Amniotic epithelial cell (primary cell): ENCODE data around the gene CDC34.

Source experiments
- DNase-seq: peaks from one replicate; pipeline ENCODE4 v3.0.0-alpha.2; 2010; ENCODE audit warnings: low read depth

Gene CDC34, protein sequence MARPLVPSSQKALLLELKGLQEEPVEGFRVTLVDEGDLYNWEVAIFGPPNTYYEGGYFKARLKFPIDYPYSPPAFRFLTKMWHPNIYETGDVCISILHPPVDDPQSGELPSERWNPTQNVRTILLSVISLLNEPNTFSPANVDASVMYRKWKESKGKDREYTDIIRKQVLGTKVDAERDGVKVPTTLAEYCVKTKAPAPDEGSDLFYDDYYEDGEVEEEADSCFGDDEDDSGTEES

GRCh38 chr19:531753-532560 is at the start of gene CDC34:
Gene CDC34 (plus strand): TSS chr19:531760. CDS start chr19:531932, 172 bp downstream.
- DNase-seq: no peak

DNA sequence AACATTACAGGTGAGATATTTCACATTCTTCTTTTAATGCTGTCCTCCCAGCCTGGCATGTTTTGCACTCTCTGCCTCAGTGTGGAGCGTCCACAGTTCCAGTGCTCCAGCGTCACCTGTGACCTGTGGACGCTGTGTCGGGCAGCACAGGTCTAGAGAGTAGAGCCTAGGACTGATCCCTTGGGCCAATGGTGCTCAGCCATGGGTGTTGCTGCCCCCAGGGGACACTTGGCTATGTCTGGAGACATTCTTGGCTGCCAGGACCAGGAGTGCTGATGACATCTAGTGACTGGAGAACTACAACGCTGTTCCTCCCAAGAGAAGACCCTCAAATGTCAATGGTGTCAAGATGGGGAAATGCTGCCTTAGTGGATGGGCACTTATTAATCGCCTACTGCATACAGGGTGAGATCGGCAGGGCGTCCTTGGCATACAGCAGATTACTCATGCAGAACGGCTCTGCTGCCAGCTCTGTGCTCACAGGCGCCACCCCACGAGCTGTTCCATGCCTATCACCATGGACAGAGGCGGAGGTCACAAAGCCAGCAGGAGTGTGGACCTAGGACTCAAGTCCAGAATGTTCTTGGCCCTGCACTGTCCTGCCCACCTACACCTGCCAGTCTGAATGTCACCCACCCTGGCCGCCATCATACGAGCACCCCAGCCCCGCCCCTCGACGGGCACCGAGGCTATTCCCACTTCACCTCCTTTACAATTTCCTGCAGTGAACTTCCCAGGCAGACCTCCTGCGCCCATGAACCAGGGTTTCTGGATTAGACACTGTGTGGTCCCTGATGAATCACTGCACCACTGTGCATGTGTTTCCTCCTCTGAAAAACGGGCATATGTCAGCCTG is 49.1 kb upstream of the CDC34 start:
- DNase-seq: peak; percentile 10

GRCh38 chr19:483332-484072 is 48.1 kb upstream of the CDC34 start:
- no peak for DNase-seq

- no peak for DNase-seq
These were observed 47.1 kb upstream of the CDC34 start for GRCh38 chr19:484494-484893.

DNA sequence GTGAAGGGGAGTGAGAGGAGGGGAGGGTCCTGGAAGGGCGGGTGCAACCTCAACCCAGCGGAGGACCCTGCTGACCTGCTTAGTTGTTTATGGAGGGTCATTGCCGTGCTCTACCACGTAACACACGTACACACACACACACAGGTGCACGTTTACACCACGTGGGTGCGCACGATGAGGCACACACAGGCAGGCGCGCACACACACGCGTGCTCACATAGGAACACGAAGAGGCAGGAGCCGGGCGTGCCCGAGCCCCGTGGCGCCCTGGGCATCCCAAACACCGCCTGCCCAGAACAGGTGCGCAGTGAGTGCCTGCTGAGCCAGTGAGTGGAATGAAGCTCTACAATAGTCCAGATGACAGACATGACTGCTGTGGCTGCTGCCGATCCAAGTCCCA is 46.5 kb upstream of the CDC34 start:
- no peak for DNase-seq

GRCh38 chr19:485583-486236 is 45.9 kb upstream of the CDC34 start:
- no peak for DNase-seq

DNA sequence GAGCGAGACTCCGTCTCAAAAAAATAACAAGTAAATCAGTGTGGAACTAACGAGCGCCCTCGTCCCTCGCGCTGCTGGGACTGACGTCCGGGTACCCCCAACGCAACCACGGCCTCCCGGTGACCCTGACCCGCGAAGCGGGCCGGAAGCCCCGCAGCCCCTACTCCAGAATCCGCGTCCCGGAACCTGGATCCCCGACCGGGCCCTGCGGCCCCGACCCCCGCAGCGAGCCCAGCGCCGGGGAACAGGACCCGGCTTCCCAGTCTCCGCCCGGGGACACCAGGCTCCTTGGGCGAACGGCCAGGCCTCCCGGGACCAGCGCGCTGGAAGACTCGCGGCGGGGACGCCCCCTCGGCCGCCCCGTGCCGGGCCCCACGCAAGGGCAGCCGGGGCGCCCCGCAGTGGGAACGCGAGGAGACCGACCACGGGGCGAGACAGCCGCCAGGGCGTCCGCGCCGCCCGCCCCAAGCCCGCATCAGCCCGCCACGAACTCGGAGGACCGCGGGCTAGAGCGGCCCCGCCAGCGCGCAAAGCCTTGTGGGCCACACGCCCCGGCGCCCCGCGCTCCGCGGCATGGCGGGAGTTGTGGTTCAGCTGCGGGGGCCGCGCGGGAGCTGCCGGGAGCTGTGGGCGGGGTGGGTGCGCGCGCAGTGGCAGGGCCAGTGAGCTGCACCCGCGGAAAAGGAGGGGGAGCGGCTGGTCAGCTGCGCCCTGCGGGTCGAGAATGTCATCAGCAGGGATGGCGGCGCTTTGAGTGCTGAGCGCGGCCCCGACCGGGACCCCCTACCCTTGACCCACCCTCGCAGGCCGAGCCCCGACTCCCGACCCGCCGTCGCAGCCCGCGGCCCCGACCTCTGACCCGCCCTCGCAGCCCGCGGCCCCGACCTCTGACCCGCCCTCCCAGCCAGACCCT is 42.8 kb upstream of the CDC34 start:
- DNase-seq: peak; percentile 91

DNA sequence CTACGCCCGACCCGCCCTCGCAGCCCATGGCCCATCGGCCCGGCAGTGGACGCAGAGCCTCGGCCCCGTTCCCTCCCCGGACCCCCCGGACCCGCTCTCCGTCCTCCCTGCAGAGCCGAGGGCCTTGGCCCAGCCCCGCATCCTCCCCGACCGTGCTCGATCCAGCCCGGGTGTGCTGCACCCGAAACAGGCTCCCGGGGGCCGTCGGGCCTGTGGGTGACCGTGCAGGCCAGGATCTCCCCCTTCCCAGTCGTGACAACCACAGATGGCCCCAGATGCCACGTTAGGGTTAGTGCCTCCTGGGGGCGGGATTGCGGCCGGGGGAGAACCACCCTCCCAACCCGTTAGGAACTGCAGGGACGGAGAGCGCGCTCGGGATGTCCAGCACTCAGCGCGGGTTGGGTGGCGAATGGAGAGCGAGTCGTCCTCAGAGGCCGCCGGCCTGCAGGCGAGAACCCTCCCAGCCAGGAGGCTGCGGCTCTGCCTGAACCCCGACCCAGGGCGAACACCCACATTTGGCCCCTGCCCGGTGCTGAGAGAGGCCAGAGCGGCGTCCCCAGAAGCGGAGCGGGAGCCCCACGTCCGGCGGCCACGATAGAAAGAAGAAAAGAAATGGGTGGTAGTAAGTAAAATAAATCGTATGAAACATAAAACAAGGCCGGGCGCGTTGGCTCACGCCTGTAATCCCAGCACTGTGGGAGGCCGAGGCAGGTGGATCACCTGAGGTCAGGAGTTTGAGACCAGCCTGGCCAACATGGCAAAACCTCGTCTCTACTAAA is 42.0 kb upstream of the CDC34 start:
- DNase-seq: peak; percentile 27

GRCh38 chr19:491146-491741 is 40.3 kb upstream of the CDC34 start:
- no peak for DNase-seq

DNA sequence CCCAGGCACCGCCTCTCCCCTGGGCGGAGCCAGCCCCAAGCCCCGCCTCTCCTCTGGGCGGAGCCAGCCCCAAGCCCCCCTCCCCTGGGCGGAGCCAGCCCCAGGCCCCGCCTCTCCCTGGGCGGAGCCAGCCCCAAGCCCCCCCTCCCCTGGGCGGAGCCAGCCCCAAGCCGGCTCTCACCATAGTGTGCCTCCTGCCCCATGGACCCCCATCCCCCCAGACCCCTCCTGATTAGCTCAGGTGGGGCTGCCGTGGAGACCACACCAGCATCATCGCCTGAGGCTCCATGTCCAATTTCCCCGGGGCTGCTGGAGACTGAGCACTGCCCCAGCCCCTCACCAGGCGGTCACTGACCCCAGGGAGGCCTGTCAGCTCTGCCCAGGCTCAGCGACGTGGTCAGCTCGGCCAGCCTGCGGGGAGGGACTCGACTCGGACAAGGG is 39.4 kb upstream of the CDC34 start:
- DNase-seq: no peak

DNA sequence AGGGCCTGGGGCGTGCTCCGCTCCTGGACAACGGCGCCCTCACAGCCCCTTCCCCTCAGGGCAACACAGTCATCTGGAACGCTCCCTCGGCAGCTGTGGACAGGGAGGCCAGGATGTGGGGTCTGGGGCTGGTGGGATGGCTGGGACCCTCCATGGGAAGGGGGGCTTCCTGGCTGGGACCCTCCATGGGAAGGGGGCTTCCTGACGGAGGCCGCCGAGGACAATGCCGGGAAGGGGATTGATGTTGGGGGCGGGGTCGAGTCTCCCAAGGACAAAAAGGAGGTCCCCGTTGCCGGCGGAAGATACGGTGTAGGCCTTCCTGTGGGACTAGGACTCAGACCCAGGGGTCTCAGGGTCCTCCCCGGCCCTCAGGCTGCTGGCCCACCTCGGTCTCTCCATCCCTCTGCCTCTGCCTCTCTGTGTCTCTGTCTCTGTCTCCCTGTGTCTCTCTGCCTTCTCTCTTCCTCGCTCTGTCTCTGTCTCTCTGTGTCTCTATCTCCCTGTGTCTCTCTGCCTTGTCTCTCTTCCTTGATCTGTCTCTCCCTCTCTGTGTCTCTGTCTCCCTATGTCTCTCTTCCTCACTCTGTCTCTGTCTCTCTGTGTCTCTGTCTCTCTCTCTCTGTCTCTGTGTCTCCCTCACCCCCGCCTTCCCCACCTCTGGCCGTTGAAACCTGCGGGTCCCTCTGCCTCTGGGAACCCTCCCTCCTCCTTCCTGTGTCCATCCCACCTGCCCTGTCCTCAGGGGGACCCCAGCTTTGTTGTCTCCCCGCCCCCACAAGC is 38.0 kb upstream of the CDC34 start:
- DNase-seq: no peak

DNA sequence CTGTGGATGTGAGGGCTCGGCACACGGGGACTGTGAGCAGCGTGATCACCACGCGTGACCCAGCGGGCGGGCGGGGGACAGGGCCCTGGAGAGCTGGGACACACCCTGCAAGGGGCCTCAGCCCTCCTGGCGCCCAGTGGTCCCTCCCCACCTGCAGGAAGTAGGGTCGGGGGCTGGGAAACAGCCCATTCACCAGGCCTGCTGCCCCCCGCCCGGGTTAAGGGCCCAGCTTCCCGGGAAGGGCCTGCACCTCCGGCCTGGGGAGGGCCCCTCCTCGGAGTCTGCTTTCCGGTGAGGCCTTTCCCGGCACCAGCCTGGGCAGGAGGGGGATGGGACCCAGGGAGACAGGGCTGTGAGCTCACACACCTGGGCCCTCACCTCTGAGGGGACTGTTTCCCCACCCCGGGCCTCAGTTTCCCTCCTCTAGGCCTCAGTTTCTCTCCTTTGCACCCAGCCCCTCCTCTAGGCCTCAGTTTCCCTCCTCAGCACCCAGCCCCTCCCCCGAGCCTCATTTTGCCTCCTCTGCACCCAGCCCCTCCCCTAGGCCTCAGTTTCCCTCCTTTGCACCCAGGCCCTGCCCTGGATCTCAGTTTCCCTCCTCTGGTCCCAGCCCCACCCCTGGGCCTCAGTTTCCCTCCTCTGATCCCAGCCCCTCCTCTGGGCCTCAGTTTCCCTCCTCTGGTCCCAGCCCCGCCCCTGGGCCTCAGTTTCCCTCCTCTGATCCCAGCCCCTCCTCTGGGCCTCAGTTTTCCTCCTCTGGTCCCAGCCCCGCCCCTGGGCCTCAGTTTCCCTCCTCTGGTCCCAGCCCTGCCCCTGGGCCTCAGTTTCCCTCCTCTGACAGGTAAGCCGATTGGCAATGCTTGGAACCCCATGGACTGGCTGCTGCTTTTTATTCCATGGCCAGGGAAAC is 37.1 kb upstream of the CDC34 start:
- no peak for DNase-seq

- no peak for DNase-seq
These were observed 36.5 kb upstream of the CDC34 start for GRCh38 chr19:495081-495401.

DNA sequence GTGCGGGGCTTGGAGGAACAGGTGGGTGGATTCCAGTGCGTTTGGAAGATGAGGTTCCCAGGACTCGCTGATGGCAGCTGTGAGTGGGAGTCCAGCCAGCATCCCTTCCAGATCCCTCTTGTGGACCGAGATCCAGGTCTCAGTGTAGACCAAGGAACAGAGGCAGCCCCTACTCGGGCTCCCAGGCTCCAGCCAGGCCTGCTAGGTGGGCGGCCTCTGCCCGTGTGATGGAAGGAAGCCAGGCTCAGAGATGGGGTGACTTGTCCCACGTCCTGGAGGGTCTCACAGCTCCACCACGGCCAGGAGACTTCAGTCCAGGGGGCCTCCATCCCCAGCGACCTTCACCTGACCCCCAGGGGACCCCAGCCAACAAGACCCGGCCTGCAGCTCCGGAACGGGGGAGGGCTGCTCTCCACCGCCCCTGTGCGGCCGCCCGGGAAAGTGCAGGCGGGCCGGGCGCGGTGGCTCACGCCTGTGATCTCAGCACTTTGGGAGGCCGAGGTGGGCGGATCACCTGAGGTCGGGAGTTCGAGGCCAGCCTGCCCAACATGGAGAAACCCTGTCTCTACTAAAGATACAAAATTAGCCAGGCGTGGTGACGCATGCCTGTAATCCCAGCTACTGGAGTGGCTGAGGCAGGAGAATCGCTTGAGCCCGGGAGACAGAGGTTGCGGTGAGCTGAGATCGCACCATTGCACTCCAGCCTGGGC is 36.0 kb upstream of the CDC34 start:
- DNase-seq: peak; percentile 33

- no peak for DNase-seq
These were observed 35.4 kb upstream of the CDC34 start, which contains the start of gene MADCAM1 for GRCh38 chr19:496112-496665. Gene MADCAM1 (plus strand): TSS chr19:496486. CDS start chr19:496500, 14 bp downstream.

GRCh38 chr19:496986-497385 is 34.6 kb upstream of the CDC34 start:
- no peak for DNase-seq
